ENCODE measurements around the gene TIMELESS. TPM values are rescaled to one million over a fixed set of nuclear protein-coding genes. Genes with fewer than 3 reads are reported as not detected.
"Not testable (repeated sequence)": the region's sequence is repeated elsewhere in the genome, so short reads cannot be mapped to it uniquely, and the experiment has no call there.

TIMELESS gene
- total RNA-seq, 1 donor = 15.9 TPM

DNA sequence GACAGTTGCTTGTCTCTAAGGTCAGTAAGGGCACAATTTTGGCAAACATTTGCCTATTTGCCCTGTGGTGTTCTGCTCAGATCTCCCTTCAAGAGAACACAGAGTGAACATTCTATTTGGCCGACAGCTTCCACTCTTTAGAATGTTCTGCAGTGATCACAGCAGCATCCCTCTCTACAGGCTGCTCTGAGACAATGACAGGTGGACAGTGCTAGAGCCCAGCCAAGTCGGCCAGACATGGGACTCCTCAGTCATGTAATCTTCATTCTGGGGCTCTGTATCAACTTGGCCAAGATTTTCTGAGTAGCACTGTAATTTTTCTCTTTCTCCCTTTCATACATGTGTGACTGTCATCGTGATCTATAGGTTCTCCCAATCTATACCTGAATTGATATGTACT, 34.8 kb downstream of the TIMELESS start:
- TF ChIP-seq, protein P1, sequence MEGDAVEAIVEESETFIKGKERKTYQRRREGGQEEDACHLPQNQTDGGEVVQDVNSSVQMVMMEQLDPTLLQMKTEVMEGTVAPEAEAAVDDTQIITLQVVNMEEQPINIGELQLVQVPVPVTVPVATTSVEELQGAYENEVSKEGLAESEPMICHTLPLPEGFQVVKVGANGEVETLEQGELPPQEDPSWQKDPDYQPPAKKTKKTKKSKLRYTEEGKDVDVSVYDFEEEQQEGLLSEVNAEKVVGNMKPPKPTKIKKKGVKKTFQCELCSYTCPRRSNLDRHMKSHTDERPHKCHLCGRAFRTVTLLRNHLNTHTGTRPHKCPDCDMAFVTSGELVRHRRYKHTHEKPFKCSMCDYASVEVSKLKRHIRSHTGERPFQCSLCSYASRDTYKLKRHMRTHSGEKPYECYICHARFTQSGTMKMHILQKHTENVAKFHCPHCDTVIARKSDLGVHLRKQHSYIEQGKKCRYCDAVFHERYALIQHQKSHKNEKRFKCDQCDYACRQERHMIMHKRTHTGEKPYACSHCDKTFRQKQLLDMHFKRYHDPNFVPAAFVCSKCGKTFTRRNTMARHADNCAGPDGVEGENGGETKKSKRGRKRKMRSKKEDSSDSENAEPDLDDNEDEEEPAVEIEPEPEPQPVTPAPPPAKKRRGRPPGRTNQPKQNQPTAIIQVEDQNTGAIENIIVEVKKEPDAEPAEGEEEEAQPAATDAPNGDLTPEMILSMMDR (IDR thresholded peaks at IDR 0.05; ENCODE audit: insufficient read depth, low read length) = no peak

DNA sequence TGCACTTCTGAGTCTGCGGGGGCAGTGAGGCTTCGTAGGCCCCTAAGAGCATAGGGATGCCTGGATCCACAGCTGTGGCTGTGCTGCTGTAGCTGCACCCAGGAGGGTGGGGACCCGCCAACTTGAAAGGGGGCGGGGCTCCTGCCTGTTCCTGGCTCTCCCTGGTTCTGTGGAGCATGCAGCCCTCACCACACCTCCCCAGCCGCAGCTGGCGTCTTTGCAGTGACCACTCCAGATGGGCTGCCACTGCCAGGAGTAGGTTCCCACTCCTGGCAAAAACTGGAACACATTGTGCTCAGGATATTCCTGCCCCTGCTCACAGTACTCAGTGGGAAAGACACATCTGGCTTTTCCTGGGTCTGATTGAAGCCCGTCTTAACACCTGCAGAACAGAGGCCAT, 35.8 kb downstream of the TIMELESS start:
- TF ChIP-seq, protein P1 (IDR thresholded peaks at IDR 0.05; ENCODE audit: insufficient read depth, low read length) = no peak
- H3K4me3 ChIP-seq (ENCODE audit: low read depth, low read length) = no peak overlapping the region
- no peak for DNase-seq (ENCODE audit: low read depth)

More for the DNA sequence above, 34.8 kb downstream of the TIMELESS start:
- no peak for DNase-seq (ENCODE audit: low read depth)
- H3K4me3 ChIP-seq (ENCODE audit: low read depth, low read length) = no peak overlapping the region

DNA sequence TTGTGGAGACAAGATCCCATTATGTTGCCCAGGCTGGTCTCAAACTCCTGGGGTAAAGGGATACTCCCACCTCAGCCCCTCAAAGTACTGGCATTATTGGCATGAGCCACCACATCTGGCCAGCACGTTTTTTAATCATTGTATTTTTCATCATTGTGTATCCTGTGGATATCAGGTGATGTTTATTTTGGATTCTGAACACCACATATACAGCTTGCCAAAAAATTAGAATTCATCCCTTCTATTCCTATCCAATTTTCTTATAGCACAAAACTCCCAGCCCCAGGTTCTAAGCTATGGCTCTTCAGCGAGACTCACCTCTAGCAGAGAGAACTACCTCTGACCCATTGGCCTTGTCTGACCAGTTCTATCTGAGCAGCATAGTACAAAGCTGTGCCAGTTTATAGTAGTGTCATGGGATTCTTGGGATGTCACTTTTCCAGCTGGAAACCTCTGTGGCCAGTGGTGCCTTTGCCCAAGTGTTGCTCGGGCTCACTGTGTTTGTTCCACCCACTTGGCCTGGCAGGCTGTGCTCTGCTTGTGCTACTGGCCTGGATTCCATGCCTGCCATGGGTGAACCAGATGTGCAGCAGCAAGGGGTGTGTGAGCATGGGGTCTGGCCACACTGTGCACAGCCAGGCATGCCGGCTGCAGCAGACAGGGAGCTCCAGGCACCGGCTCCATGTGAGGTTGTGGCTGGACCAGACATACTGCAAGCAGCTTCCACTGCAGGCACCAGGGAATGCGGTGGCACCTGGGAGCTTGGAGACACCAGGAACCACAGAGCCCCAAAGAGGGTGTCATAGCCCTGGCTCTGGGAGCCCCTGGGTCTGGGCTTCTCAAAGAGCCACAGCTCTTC, 37.2 kb downstream of the TIMELESS start:
- peak; percentile 47 for DNase-seq (ENCODE audit: low read depth)
- no peak overlapping the region for H3K4me3 ChIP-seq (ENCODE audit: low read depth, low read length)
- TF ChIP-seq, protein P1 (IDR thresholded peaks at IDR 0.05; ENCODE audit: insufficient read depth, low read length) = no peak

DNA sequence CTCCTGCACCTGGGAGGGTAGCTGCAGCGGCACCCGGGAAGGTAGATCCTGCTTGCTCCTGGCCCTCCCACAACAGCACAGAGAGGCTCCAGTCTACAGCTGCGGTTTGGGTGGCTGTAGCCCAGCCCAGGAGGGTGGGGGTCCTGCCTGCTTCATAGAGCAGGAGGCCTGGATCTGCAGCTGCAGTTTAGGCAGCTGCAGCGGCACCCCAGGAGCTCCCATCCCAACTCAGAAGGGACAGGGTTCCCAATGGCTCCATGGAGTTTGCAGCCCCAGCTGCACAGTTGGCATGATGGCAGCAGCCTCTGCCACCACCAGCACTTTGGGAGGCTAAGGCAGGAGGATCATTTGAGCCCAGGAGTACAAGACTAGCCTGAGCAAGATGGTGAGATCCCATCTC, 38.5 kb downstream of the TIMELESS start:
- H3K4me3 ChIP-seq (ENCODE audit: low read depth, low read length) = no peak overlapping the region
- TF ChIP-seq, protein P1 (IDR thresholded peaks at IDR 0.05; ENCODE audit: insufficient read depth, low read length) = no peak
- no peak for DNase-seq (ENCODE audit: low read depth)

DNA sequence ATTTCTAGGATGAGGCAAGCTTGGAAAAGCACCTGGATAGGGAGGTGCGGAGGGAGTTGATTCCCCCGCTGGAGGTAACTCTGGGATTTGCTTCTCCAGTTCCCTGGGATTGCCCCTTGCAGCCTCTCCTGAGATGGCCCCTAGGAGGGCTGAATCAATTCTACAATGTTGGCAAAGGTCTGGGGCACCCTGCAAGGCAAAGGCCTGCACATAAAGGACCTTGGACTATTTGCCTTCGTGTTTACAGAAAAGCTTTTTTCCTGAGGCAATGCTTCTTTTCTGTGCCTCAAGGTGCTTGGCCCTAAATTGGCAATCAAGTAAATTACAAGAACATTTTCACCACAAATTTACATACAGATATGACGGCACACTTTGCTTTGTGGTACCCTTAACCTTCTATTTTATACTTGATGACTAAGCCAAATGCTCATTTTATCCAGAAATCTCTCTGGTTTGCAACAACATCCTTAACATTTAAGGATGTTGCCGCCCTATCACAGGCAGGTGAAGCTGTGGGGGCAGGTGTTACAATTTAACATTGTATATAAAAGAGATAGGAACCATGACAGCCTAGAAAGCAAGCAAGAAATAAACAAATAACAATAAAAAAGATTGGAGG, 40.3 kb downstream of the TIMELESS start:
- TF ChIP-seq, protein P1 (IDR thresholded peaks at IDR 0.05; ENCODE audit: insufficient read depth, low read length) = no peak
- no peak overlapping the region for H3K4me3 ChIP-seq (ENCODE audit: low read depth, low read length)
- no peak for DNase-seq (ENCODE audit: low read depth)

DNA sequence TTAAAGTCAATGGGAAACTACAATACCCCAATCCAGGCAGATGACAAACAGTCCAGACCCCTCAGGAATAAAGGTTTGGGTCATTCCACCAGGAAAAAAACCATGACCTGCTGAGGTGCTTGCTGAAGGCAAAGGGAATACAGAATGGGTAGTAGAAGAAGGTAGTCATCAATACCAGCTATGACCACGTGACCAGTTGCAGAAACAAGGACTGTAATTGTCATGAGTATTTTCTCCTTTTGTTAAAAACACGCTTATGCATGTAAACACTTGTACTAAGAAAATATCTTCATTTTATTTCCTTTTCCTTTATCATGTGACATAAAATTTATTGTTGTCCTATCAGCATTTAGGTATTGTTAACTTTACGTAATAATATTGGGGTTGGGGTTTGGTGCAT, 45.0 kb downstream of the TIMELESS start:
- DNase-seq (ENCODE audit: low read depth); H3K4me3 ChIP-seq (ENCODE audit: low read depth, low read length): not testable (repeated sequence)

DNA sequence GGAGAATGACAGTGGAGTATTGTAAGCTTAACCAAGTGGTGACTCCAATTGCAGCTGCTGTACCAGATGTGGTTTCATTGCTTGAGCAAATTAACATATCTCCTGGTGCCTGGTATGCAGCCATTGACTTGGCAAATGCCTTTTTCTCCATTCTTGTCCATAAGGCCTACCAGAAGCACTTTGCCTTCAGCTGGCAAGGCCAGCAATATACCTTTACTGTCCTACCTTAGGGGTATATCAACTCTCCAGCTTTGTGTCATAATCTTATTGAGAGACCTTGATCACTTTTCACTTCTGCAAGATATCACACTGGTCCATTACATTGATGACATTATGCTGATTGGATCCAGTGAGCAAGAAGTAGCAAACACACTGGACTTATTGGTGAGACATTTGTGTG, 47.6 kb downstream of the TIMELESS start:
- not testable (repeated sequence) for DNase-seq (ENCODE audit: low read depth); H3K4me3 ChIP-seq (ENCODE audit: low read depth, low read length)

DNA sequence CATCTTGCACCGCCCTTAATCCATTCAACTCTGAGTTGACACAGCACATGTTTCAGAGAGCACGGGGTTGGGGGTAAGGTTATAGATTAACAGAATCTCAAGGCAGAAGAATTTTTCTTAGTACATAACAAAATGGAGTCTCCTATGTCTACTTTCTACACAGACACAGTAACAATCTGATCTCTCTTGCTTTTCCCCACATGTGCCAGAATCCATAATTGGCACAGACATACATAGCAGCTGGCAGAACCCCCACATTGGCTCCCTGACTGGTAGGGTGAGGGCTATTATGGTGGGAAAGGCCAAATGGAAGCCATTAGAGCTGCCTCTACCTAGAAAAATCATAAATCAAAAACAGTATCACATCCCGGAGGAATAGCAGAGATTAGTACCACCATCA, 48.1 kb downstream of the TIMELESS start:
- not testable (repeated sequence) for DNase-seq (ENCODE audit: low read depth); H3K4me3 ChIP-seq (ENCODE audit: low read depth, low read length)

DNA sequence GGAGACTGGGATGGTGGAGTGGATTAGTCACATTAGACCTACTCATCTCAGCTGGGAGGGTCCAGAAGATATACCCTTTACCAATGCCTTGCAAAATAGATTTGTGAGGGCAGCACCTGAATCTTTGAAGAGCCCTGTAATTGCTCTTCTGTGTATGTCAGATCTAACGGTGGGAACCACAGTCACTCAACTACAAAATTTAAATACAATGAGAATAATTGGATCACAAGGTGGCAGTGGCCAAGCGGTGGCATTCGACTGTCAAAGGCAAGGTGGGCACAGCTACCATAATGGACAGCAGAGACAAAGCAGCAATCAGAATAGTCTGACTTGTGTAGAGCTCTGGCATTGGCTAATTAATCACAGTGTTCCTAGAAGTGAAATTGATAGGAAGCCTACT, 49.8 kb downstream of the TIMELESS start:
- not testable (repeated sequence) for H3K4me3 ChIP-seq (ENCODE audit: low read depth, low read length)

More for the DNA sequence above, 49.8 kb downstream of the TIMELESS start:
- DNase-seq (ENCODE audit: low read depth) = not testable (repeated sequence)

Data from fibroblast of the aortic adventitia (primary cell).